H4 (cell line): ENCODE data around the gene CNTNAP2. TPM values are rescaled to one million over a fixed set of nuclear protein-coding genes. Genes with fewer than 3 reads are reported as not detected.
"Not testable (repeated sequence)": the region's sequence is repeated elsewhere in the genome, so short reads cannot be mapped to it uniquely, and the experiment has no call there.

Experiments used
- DNase-seq: peaks from one replicate; pipeline ENCODE4 v3.0.0-alpha.2; 2015; ENCODE audit warnings: low spot score
- total RNA-seq: library from RNA; depleted of rRNA; stranded (reverse); fragments of >200 nt; shearing (Covaris generic); gene quantifications from 2 replicates; pipeline ENCODE4 v1.2.3, GENCODE V29; 2014

The CNTNAP2 gene
- total RNA-seq, 1 experiment from 2014 or later, result 1.7 TPM

GRCh38 chr7:147756300-147756699 lies 1639.7 kb downstream of the CNTNAP2 start:
- DNase-seq, result no peak

- DNase-seq, result peak; percentile 55
Observed at GRCh38 chr7:147759327-147759943, 1642.8 kb downstream of the CNTNAP2 start.

GRCh38 chr7:147765301-147765700 lies 1648.7 kb downstream of the CNTNAP2 start:
- DNase-seq, result no peak

- DNase-seq, result no peak
Observed at GRCh38 chr7:147771344-147771743, 1654.7 kb downstream of the CNTNAP2 start.

- no peak for DNase-seq
Observed at GRCh38 chr7:147774461-147774860, 1657.9 kb downstream of the CNTNAP2 start.

GRCh38 chr7:147775516-147776284 lies 1659.1 kb downstream of the CNTNAP2 start:
- no peak for DNase-seq

- DNase-seq, result no peak
Observed at GRCh38 chr7:147777309-147777708, 1660.7 kb downstream of the CNTNAP2 start.

GRCh38 chr7:147779949-147780348 lies 1663.3 kb downstream of the CNTNAP2 start:
- no peak for DNase-seq

- no peak for DNase-seq
Observed at GRCh38 chr7:147796581-147796980, 1680.0 kb downstream of the CNTNAP2 start.

- DNase-seq, result no peak
Observed at GRCh38 chr7:147798001-147798400, 1681.4 kb downstream of the CNTNAP2 start.

GRCh38 chr7:147801762-147802161 lies 1685.2 kb downstream of the CNTNAP2 start:
- DNase-seq, result not testable (repeated sequence)

- no peak for DNase-seq
Observed at GRCh38 chr7:147803151-147803550, 1686.5 kb downstream of the CNTNAP2 start.

- DNase-seq, result peak; percentile 29
Observed at GRCh38 chr7:147803606-147804005, 1687.0 kb downstream of the CNTNAP2 start.

- DNase-seq, result no peak
Observed at GRCh38 chr7:147804032-147804431, 1687.4 kb downstream of the CNTNAP2 start.

GRCh38 chr7:147805996-147806576 lies 1689.5 kb downstream of the CNTNAP2 start:
- DNase-seq, result no peak

GRCh38 chr7:147809786-147810185 lies 1693.2 kb downstream of the CNTNAP2 start:
- DNase-seq, result no peak

- DNase-seq, result no peak
Observed at GRCh38 chr7:147810269-147810668, 1693.7 kb downstream of the CNTNAP2 start.

GRCh38 chr7:147811923-147812322 lies 1695.3 kb downstream of the CNTNAP2 start:
- no peak for DNase-seq

GRCh38 chr7:147813316-147813715 lies 1696.7 kb downstream of the CNTNAP2 start:
- no peak for DNase-seq

- DNase-seq, result no peak
Observed at GRCh38 chr7:147818317-147818716, 1701.7 kb downstream of the CNTNAP2 start.

GRCh38 chr7:147824671-147825070 lies 1708.1 kb downstream of the CNTNAP2 start:
- no peak for DNase-seq

- DNase-seq, result no peak
Observed at GRCh38 chr7:147829016-147829415, 1712.4 kb downstream of the CNTNAP2 start.

GRCh38 chr7:147833557-147833956 lies 1717.0 kb downstream of the CNTNAP2 start:
- peak; percentile 51 for DNase-seq
